Measurements from ENCODE around the gene KSR1.

Gene KSR1

DNA sequence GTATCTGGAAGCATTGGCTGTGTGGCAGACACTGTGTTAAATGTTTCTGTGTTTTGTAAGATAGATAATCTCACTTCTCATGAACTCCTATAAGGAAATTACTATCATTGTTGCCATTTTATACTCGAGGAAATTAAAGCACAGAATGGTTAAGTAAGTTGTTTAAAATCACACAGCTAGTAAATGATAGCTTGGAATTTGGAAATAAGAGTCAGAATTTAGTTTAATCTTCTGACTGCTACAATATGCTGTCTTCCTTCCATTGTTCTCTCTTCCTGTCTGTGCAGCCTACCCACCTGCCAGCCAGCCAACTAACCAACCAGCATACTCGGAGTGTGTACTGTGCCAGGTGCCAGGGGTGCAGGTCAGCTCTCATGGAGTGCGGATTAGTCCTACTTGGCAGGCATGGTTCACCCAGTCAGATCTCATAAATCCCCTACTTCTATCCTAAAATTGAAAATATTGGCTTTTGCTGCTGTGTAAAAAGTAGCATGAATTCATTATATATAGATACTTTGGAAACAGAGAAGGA, 94.8 kb downstream of the KSR1 start:
- DNase-seq (ENCODE audit: low read depth in 2 of 2), result no peak

DNA sequence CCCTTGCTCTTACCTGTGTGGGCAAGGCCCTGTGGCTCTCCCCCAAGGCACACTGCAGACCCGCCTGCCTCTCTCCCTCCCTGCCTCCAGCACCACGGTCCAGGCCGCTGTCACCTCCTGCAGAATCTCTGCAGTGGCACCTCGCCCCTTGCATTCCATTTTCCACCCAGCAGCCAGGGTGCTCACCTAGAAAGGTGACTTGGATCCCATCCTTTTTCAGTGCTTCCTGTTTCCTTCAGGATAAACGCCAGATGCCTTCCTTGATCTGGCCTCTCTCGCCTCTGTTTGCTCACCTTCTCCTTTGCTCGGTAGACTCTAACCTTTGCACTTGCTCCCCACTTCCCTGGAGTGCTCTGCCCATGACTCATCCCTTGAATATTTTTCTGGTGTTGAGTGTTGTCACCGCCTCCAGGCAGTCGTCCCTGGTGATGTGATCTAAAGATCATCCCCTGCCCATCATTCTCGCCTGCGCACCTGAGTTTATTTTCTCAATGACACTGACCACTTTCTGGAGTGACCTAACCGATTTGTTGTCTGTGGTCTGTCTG, 95.5 kb downstream of the KSR1 start:
- DNase-seq (ENCODE audit: low read depth in 2 of 2), result no peak

DNA sequence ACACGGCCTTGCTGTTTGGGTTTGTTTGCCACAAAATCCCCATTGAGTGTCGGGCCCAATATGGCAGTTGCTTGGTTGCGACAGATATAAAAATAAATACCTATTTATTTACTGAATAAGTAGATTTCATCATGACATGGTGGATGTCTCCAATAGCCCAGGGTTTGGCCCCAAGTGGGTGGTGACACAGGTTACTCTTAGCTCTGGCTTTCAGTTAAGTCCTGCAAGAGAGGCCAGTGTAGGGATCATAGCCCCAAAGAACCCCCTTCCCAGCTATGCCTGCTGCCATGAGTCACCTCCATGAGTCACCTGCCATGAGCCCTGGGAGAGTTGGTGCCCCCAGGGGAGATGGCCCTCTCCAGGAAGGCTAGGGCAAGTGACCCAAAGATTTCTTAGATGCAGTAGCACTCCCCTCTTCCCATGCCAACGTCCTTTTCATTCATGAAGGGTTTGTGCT, 96.1 kb downstream of the KSR1 start:
- DNase-seq (ENCODE audit: low read depth in 2 of 2), result no peak

- DNase-seq (ENCODE audit: low read depth in 2 of 2), result no peak
These were observed 96.8 kb downstream of the KSR1 start for GRCh38 chr17:27553019-27553511.

- no peak for DNase-seq (ENCODE audit: low read depth in 2 of 2)
These were observed 97.9 kb downstream of the KSR1 start for GRCh38 chr17:27554152-27554551.

GRCh38 chr17:27554911-27555310, 98.7 kb downstream of the KSR1 start:
- no peak for DNase-seq (ENCODE audit: low read depth in 2 of 2)

DNA sequence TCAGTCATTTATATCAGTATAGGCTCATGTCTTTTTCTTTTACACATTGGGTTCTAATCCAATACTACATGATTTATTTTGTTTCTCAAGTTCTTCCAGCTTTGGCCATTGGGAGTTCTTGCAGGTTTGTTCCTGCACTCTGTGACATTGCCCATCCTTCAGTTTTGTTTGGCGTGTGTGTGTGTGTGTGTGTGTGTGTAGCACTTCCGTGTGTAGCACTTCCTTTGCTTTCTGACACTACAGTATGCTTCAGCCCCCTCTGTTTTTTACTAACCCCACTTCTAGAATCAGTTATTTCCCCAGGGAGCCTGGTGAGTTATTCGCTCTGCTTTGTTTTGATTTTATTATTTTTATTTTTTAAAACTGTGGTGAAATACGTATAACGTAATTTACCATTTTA, 99.1 kb downstream of the KSR1 start:
- no peak for DNase-seq (ENCODE audit: low read depth in 2 of 2)

DNA sequence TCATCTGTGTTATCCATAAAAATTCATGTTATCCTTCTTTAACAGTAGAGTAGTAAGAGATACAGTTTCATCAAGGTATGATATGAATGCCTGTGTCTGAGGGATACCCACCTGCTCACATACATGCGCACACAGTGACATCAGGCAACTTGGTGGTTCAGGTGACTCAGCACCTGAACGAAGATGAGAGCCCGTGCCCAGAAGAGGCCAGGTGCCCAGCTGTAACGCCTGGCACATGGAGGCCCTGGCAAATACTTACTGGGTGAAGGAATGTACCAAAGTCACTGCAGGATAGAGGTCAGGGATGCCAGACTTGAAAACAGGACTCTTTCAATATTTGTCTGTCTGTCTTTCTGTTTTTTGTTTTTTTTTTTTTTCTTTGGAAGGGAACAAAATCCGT, 102.1 kb downstream of the KSR1 start:
- DNase-seq (ENCODE audit: low read depth in 2 of 2), result no peak

- no peak for DNase-seq (ENCODE audit: low read depth in 2 of 2)
These were observed 102.7 kb downstream of the KSR1 start for GRCh38 chr17:27558842-27559505.

DNA sequence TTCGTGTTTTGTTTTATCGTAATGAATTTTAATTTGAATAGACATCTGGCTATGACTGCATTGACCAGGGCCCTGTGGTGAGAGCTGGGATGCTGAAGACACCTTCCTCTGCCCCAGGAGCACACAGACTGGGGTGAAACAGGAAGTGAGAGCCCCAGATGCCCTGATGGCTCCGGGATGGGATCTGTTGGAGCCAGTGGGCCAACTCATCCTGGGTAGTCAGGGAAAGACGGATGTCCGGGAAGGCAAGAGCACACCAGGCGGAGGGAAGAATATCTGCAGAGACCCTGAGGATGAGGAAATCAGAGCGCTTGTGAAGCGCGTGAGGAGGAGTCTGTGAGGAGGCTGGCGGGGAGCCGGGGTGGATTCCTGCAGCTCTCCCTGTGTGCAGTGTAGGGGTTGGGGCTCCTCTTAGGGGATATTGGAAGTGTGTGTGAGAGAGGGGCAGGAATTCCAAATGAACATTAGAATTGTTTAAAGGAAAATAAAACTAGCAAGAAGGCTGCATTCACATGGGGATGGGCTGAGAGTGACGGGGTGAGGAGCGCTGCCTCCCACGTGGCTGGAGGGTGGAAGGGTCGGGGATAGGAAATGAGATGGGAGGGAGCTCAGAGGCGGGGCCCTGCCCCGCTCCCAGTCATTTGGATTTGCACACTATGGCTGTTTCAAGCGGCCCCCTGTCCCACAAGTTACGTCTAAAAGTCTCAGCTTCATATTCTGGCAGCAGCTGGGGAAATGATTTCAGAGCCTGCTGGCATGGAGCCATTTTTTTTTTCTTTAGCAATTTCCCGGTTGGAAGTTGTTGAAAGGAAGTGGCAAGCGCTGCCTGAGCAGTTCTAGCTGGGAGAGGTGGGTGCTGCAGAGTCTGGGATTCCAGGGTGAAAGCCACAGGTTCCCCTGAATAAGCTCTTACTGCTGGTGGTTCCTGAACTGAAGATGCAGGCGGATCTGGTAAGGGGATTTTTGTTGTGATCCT, 103.5 kb downstream of the KSR1 start:
- DNase-seq (ENCODE audit: low read depth in 2 of 2), result no peak

GRCh38 chr17:27560668-27561067, 104.4 kb downstream of the KSR1 start:
- DNase-seq (ENCODE audit: low read depth in 2 of 2), result no peak

DNA sequence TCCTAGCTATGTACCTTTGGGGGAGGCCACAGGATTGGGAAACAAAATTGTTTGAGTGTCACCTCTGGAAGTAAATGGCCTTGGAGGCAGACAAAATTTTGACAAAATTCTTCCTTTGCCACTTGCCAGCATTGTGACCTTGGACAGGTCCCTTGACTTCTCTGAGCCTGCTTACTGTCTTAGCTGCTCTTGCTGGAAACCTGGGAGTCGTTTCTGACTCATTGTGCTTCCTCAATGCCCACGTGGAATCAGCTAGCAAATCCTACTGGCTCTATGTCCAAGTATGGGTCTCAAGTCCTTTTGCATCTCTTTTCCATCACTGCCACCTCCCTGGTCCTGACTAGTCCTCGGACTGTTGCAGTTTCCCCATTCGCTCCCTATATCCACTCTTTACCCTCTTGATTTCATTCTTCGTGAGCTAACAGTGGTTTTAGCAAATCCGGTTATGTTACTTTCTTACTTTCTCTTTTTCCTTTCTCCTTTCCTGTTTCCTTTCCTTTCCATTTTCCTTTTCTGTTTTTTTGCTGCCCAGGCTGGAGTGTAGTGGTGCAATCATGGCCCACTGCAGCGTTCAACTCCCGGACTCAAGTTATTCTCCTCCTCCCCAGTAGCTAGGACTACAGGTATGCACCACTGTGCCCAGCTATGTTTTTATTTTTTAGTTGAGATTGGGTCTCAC, 106.7 kb downstream of the KSR1 start:
- no peak for DNase-seq (ENCODE audit: low read depth in 2 of 2)

DNA sequence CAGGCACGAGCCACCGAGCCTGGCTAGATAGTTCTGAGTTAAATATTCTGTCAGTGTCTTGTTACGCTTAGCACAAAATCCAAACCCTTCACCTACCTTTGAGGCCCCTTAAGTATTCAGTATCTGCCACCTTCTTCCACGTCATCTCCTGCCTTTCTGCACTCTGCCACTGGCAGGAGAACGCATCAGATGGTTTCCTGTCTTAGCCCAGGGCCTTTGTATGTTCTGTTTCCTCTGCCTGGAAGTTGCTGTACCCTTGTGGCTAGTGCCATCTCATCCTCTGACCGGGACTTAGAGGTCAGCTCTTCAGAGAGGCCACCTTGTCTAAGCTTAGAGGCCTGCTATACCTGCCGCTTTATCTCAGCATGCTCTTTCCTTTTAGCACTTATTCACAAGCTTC, 107.3 kb downstream of the KSR1 start:
- DNase-seq (ENCODE audit: low read depth in 2 of 2), result no peak

DNA sequence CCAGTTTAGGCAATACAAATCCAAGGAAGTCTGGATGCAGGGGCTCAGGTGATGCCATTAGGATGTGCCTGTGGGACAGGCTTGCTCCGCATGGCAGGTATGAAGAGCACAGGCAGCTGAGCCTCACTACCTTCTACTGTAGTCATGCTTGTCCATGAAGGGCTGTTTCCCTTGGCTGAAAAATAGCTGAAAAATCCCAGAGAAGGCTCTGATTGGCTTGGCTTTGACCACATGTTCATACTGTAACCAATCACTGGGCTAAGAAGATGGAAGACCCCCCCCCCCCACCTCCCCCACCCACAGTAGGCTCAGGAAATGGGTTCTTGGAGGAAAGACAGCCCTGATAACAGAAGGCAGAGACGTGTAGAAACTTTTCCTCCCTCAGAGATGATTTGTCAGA, 108.2 kb downstream of the KSR1 start:
- DNase-seq (ENCODE audit: low read depth in 2 of 2), result no peak

GRCh38 chr17:27565874-27566670, 109.8 kb downstream of the KSR1 start:
- no peak for DNase-seq (ENCODE audit: low read depth in 2 of 2)

GRCh38 chr17:27566671-27567562, 110.7 kb downstream of the KSR1 start:
- no peak for DNase-seq (ENCODE audit: low read depth in 2 of 2)

DNA sequence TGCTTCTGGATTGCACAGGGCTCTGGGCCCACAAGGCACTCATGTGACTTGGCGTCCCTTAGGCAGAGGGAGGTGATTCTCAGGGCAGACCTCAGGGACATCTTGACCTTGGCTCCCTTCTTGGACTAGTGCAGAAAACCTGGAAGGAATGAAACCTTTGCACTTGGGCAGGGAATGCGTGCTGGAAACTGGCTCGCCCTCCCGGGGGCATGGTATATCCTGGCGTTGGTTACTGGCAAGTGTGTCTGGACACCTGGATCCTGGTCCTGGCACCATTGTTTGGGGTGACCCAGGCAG, 111.3 kb downstream of the KSR1 start:
- DNase-seq (ENCODE audit: low read depth in 2 of 2), result no peak

- no peak for DNase-seq (ENCODE audit: low read depth in 2 of 2)
These were observed 112.0 kb downstream of the KSR1 start for GRCh38 chr17:27568216-27568615.

DNA sequence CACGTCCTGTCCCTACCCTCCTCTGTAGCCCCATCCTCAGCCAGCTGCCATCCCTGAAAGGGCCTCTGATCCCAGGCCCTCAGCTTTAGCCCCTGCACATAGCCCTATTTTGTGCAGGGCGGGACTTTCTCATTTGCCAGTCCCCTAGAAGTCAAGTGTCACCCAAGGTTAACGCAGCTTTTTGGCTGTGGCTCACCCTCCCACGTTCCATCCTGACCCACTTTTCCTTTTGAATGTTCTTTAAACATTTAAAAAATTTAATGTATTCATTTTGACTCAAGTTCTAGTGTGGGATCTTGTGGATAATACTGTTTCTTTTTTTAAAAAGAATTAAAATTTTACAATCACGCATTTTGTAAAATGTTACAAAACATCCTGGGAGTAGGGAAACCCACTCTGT, 112.6 kb downstream of the KSR1 start:
- no peak for DNase-seq (ENCODE audit: low read depth in 2 of 2)

GRCh38 chr17:27569257-27569722, 113.0 kb downstream of the KSR1 start:
- DNase-seq (ENCODE audit: low read depth in 2 of 2), result peak; percentile 29 to 35
